GM19395 (cell line): ENCODE measurements around the gene TMEM125.

ENCODE experiments used
- ATAC-seq: cut with Tn5 transposase; IDR thresholded peaks from one replicate; pipeline ENCODE4 v1.9.1; 2021; ENCODE audit warnings: mild to moderate bottlenecking, moderate library complexity; ENCODE audit not compliant: unreplicated experiment

The TMEM125 gene

DNA sequence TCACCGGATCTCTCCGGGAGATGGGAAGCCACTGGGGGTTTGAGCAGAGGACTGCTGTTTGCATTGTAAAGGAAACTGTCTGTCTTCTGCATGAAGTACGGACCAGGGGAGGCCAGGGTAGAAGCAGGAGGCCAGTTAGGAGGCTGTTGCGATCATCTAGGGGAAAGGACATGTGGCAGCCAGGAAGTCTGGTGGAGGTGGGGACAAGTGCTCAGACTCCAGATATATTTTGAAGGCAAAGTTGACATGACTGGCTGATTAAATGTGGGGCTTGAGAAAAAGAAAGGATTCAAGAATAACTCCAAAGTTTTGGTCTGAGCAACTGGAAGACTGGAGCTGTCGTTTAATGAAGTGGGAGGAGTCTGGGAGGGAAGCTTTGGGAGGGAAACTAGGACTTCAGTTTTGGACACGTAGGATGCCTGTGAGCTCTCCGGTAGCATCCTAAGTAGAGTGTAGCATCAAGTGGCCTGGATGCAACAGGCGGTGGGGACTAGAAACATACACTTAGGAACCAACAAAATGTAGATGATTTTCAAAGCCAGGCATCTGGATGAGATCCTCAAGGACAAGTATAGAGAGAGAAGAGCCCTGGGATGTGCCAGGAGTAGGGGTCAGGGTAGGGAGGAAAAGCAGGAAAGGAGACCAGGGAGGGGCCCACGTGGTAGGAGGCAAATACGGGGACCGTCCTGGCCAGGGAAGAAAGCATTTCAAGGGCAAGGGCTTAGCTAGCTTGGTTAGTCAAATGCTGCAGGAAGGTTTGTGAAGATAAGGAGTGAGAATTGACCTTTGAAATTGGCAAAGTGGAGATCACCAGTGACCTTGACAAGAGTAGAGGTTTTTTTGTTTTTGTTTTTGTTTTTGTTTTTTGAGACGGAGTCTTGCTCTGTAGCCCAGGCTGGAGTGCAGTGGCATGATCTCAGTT lies 19.3 kb downstream of the TMEM125 start:
- no peak for ATAC-seq

- ATAC-seq, result no peak
Observed at GRCh38 chr1:43292216-43292615, 22.4 kb downstream of the TMEM125 start.

- ATAC-seq, result no peak
Observed at GRCh38 chr1:43292679-43293078, 22.9 kb downstream of the TMEM125 start.

DNA sequence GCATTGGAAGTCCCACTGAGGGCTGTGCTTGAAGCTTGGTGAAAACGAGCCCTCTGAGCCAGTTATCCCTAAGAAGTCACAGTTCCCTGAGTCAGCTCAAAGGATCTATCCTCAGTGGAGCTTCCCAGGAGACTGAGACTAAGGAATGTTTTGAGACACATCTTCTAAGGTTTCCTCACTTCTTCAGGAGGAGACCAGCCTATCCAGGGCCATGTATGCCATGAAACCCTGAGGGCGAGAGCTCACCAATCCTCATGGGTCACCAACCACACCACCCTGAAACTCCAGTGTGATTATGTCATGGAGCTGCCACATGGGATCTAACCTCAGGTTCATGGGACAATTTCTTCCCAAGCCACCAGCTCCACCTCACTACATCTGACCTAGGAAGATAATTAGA lies 23.4 kb downstream of the TMEM125 start:
- ATAC-seq, result no peak

DNA sequence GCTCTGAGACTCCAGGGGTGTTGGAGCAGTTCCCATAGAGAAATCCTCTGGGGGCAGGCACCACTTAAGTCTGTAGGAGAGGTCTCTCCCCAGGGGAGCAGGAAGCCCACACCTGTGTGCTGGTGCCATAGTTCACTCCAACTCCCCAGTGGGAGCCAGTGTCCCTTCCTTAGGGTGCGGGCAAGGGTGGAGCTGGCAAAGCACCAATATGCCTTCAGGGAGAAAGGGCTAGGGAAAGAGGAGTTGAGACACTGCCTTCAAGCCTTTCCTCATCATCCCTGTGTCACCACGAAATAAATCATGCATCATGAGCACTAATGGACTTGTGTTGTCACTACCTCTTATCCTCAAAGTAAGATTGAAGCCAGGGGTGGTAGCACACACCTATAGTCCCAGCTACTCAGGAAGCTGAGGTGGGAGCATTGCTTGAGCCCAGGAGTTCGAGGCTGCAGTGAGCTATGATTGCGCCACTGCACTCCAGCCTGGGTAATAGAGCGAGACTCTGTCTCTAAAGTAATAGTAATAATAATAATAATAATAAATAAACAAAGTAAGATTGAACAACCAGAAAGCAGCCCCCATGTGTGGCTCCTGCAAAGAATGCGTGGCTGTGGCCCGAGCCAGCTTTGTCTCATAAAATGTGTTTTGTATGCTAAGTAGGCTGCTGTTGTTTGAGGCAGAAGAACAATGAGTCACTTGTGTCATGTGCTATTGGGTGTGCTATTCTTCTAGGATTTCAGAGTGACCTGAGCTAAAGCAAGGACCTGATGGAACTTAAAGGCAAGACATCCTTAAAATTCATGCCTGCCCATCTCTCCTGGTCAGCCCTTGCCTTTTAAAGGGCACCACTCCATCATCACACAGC lies 24.3 kb downstream of the TMEM125 start:
- no peak for ATAC-seq

- ATAC-seq, result no peak
Observed at GRCh38 chr1:43294761-43295160, 25.0 kb downstream of the TMEM125 start.

GRCh38 chr1:43296207-43296606 lies 26.4 kb downstream of the TMEM125 start:
- no peak for ATAC-seq

DNA sequence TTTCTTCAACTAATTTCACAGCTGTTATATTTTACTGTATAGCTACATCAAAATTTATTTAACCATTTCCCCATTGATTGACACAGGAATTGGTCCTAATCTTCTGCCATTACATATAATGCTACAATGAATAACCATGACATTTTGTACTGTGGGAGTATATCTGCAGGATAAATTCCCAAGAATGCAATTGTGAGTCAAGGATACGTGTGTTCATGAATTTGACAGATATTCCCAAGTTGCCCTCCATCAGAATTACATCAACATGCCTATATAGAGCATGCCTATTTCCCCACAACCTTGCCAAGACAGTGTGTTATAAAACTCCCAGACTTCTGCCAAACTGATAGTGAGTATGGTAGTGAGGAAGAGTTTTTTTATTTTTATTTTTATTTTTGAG lies 28.3 kb downstream of the TMEM125 start:
- ATAC-seq, result no peak

- no peak for ATAC-seq
Observed at GRCh38 chr1:43299101-43299500, 29.3 kb downstream of the TMEM125 start.

- no peak for ATAC-seq
Observed at GRCh38 chr1:43300378-43301094, 30.8 kb downstream of the TMEM125 start, which contains the start of gene TIE1. Gene TIE1 (plus strand): TSS chr1:43300982. CDS start chr1:43301072, 90 bp downstream.

DNA sequence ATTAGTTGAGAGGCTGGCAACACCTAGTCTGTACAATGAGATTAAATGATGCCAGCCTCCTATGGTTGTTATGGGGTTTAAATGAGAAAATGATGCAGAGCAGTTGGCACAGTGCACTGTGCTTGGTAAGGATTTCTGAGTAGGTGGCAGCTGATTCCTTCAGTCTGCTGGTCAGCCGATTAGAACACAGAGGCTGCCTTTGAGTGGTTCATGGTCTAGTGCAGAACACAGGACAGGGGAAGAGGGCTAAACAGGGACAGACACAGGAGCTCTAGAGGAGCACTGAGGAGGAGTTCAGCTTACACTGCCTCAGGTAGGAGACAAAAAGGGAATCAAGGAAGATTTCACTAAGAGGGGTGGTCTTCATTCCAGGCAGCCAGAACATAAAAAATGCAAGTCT lies 32.4 kb downstream of the TMEM125 start:
- no peak for ATAC-seq

DNA sequence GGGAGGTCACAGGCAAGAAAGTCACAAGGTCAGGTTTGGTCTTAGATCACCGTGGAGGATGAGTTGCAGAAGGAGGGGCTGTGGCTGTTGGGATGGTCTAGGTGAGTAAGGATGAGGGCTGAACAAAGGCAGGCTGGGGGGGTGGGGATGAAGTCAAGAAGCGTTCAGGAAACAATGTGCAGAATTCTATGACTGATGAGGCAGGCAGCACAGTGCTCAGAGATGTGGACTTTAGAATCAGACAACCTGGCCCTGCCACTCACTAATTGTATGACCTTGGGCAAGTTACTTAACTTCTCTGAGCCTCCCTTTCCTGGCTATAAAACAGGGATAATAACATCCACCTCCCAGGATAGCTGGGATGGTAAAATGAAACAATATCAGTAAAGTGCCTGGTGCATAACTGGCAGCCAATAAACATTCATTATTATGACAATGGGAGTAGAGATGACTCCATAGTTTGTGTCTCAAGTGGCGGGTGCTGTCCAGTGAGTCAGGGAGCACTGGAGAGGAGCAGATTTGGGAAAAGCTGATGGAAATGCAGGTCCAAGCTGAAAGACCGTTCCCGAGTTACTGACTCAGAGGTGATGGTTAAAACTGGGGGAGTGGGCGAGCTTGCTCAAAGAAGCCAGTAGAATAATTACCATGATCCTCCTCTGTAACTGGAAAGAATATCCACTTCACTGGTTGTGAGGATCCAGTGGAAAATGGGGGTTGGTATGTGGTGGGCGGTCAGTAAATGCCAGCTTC lies 33.1 kb downstream of the TMEM125 start:
- no peak for ATAC-seq

GRCh38 chr1:43303471-43304313 lies 33.9 kb downstream of the TMEM125 start:
- ATAC-seq, result no peak

DNA sequence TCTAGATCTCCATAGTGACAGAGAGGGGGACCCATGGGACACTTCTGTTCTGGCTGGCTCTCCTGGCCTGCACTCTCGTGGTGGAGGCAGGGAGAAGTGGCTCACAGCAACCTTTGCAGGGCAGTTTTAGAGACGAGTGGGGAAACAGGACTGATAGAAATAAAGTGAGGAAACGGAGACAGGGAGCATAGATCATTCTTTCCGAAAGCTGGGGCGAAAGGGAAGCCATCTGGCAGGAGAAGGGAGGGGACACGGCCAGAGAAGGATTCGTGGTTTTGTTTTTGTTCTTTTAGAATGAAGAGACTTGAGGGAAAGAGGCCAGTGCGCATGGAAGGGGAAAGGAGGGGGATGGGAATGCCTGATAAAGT lies 34.5 kb downstream of the TMEM125 start:
- no peak for ATAC-seq

GRCh38 chr1:43304771-43305300 lies 35.1 kb downstream of the TMEM125 start:
- no peak for ATAC-seq

- no peak for ATAC-seq
Observed at GRCh38 chr1:43305461-43305860, 35.7 kb downstream of the TMEM125 start.

GRCh38 chr1:43305926-43306687 lies 36.3 kb downstream of the TMEM125 start:
- ATAC-seq, result no peak

DNA sequence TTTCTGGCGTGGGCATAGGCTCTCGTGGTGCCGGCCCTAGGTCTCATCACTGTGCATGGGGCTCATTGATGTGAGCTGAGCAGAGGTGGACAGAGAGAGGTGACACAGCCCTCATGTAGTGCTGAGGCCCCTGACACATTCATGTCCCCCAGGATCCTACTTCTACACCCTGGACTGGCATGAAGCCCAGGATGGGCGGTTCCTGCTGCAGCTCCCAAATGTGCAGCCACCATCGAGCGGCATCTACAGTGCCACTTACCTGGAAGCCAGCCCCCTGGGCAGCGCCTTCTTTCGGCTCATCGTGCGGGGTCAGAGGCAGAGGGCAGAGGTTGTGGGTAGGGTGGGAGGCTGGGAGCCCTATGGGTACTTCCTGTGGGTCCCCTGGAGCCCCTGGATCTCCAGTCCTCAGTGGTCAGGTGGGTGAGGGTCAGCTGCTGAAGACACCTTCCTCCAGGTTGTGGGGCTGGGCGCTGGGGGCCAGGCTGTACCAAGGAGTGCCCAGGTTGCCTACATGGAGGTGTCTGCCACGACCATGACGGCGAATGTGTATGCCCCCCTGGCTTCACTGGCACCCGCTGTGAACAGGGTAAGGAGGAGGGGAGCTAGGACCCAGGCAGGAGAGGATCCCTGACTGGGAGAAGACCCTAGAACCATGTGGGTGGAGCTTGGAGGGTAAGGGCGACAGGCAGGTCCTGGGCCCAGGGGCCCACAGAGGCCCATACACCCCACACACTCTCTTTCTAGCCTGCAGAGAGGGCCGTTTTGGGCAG lies 37.1 kb downstream of the TMEM125 start:
- ATAC-seq, result no peak
